CD14-positive monocyte (primary cell): ENCODE results near the gene PITHD1. TPM values are rescaled to one million over a fixed set of nuclear protein-coding genes. Genes with fewer than 3 reads are reported as not detected.
"Not testable (repeated sequence)": the region's sequence is repeated elsewhere in the genome, so short reads cannot be mapped to it uniquely, and the experiment has no call there.

ENCODE experiments used
- DNase-seq, 3 donors: peaks; one replicate each; pipeline ENCODE4 v3.0.0-alpha.2; 2011 to 2022
- H2AFZ ChIP-seq: 2 replicates; pipeline ENCODE4 v1.6.0; 2012; ENCODE audit warnings: mild to moderate bottlenecking, low read depth, low read length, inconsistent platforms; ENCODE audit not compliant: insufficient read depth, poor library complexity, severe bottlenecking
- H3K27ac ChIP-seq, 2 donors: 1 replicate in 1 of 2; 2 replicates in 1 of 2; pipeline ENCODE4 v1.5.1; 2012 to 2013; ENCODE audit warnings: low read length in 2 of 2, control low read depth in 1 of 2, inconsistent platforms in 1 of 2, low read depth in 1 of 2, mild to moderate bottlenecking in 1 of 2
- H3K27me3 ChIP-seq, 2 donors: one replicate each; pipeline versions ENCODE4 v1.6.0 to v1.6.1; 2011 to 2013; ENCODE audit warnings: low read length in 2 of 2; ENCODE audit not compliant: control insufficient read depth in 2 of 2, insufficient read depth in 2 of 2
- H3K36me3 ChIP-seq, 2 donors: replicated peaks in 1 of 2; 1 replicate in 1 of 2; 2 replicates in 1 of 2; pipeline versions ENCODE4 v1.5.1 to v1.6.1; 2012 to 2013; ENCODE audit warnings: low read length in 2 of 2, control low read depth in 1 of 2, inconsistent platforms in 1 of 2, mild to moderate bottlenecking in 1 of 2; ENCODE audit not compliant: insufficient read depth in 2 of 2, control insufficient read depth in 1 of 2
- H3K4me1 ChIP-seq, 2 donors: 1 replicate in 1 of 2; 2 replicates in 1 of 2; pipeline versions ENCODE4 v1.5.1 to v1.6.1; 2012 to 2013; ENCODE audit warnings: low read length in 2 of 2, control low read depth in 1 of 2, inconsistent platforms in 1 of 2, mild to moderate bottlenecking in 1 of 2, moderate library complexity in 1 of 2; ENCODE audit not compliant: insufficient read depth in 2 of 2, control insufficient read depth in 1 of 2
- H3K4me2 ChIP-seq: replicated peaks from 2 replicates; pipeline ENCODE3; 2012; ENCODE audit warnings: low read length, moderate library complexity, mild to moderate bottlenecking; ENCODE audit not compliant: poor library complexity, severe bottlenecking; ENCODE audit errors: extremely low read depth
- H3K4me3 ChIP-seq, 3 experiments: fragments of 200-600 bp in 1 of 3; sonication (generic) in 1 of 3; replicated peaks in 1 of 3; 1 replicate in 2 of 3; 2 replicates in 1 of 3; pipeline ENCODE4 v1.5.1; 2011 to 2013; ENCODE audit warnings: low read length in 3 of 3, mild to moderate bottlenecking in 3 of 3, control low read depth in 2 of 3, low read depth in 2 of 3, inconsistent platforms in 1 of 3, moderate library complexity in 1 of 3
- H3K79me2 ChIP-seq: 2 replicates; pipeline ENCODE4 v1.6.0; 2012; ENCODE audit warnings: mild to moderate bottlenecking, control low read depth, inconsistent platforms, low read length, moderate library complexity; ENCODE audit not compliant: insufficient read depth
- H3K9ac ChIP-seq: 2 replicates; pipeline ENCODE4 v1.6.0; 2017; ENCODE audit warnings: low read length, mild to moderate bottlenecking; ENCODE audit not compliant: insufficient read depth, poor library complexity, severe bottlenecking
- H3K9me3 ChIP-seq, 2 donors: replicated peaks in 1 of 2; 1 replicate in 1 of 2; 2 replicates in 1 of 2; pipeline versions ENCODE4 v1.5.1 to v1.6.1; 2012 to 2013; ENCODE audit warnings: low read length in 2 of 2, control low read depth in 1 of 2; ENCODE audit not compliant: control insufficient read depth in 1 of 2, insufficient read depth in 1 of 2
- H4K20me1 ChIP-seq: 2 replicates; pipeline ENCODE4 v1.6.0; 2012; ENCODE audit warnings: mild to moderate bottlenecking, low read length, control low read depth, moderate library complexity; ENCODE audit not compliant: insufficient read depth
- H3K27ac Mint-ChIP-seq, 7 donors: one replicate each; pipeline ENCODE4 v1.8.0; 2020; ENCODE audit warnings: mild to moderate bottlenecking in 7 of 7, mixed read lengths in 7 of 7, moderate library complexity in 6 of 7, inconsistent platforms in 2 of 7
- H3K27me3 Mint-ChIP-seq, 3 donors: one replicate each; pipeline ENCODE4 v1.8.0; 2021 to 2022; ENCODE audit warnings: low read depth in 3 of 3, mild to moderate bottlenecking in 3 of 3, mixed read lengths in 3 of 3, moderate library complexity in 3 of 3, inconsistent platforms in 1 of 3
- H3K36me3 Mint-ChIP-seq, 2 donors: one replicate each; pipeline ENCODE4 v1.8.0; 2020; ENCODE audit warnings: mixed read lengths in 2 of 2, inconsistent platforms in 1 of 2, mild to moderate bottlenecking in 1 of 2
- H3K4me1 Mint-ChIP-seq: one replicate; pipeline ENCODE4 v1.8.0; 2020; ENCODE audit warnings: mild to moderate bottlenecking, mixed read lengths
- H3K4me3 Mint-ChIP-seq, 2 donors: one replicate each; pipeline ENCODE4 v1.8.0; 2020; ENCODE audit warnings: mild to moderate bottlenecking in 2 of 2, mixed read lengths in 2 of 2, moderate library complexity in 1 of 2
- H3K9me3 Mint-ChIP-seq, 7 donors: one replicate each; pipeline ENCODE4 v1.8.0; 2020 to 2022; ENCODE audit warnings: mixed read lengths in 7 of 7, mild to moderate bottlenecking in 6 of 7, moderate library complexity in 6 of 7, inconsistent platforms in 2 of 7
- CTCF ChIP-seq: fragments of 200-600 bp; IDR thresholded peaks from one replicate; pipeline ENCODE4 v1.8.0; 2022; ENCODE audit warnings: antibody characterized with exemption, mild to moderate bottlenecking
- WGBS: methylation state at CpG from one replicate; pipeline ENCODE4 v1.1.5; 2013; ENCODE audit warnings: missing lambda C conversion rate; ENCODE audit not compliant: insufficient coverage; 5-methylcytosine and 5-hydroxymethylcytosine counted together
- intact Hi-C, 2 donors: fragments of 100-400 bp; cut with micrococcal nuclease; formaldehyde crosslinking; loops; one replicate each; pipeline versions ENCODE4 v1.15.0 to v1.15.1; 2023
- polyA plus RNA-seq, 3 donors: library from polyadenylated mRNA; depleted of rRNA in 1 of 3; unstranded in 2 of 3; stranded (reverse) in 1 of 3; fragments of 300-500 nt in 2 of 3; fragments of >200 nt in 1 of 3; fragmentation: Illumina TruSeq in 2 of 3; gene quantifications; 1 replicate in 2 of 3; 2 replicates in 1 of 3; pipeline ENCODE4 v1.2.3, GENCODE V29; 2012 to 2021

The PITHD1 gene
- polyA plus RNA-seq, 3 donors = 20.8 to 40.8 (median 29.9) TPM

- no peaks in the 10 kb centered on the region for H3K27me3 ChIP-seq
- H4K20me1 ChIP-seq = peaks cover 19% of the 10 kb centered on the region
- H3K9ac ChIP-seq = no peak overlapping the region
- Mint-ChIP-seq H3K9me3 (peaks cover 0 to 3% (median 0%) of the 10 kb centered on the region in 7 donors), H3K4me1 (peaks cover 24% of the 10 kb centered on the region), H3K4me3 (no peak overlapping the region), H3K27ac (peak overlapping the region in 3 of 7 donors; percentile 32 to 61 (median 33)), H3K36me3 (peaks cover 26 to 55% of the 10 kb centered on the region in 2 donors), H3K27me3 (no peaks in the 10 kb centered on the region)
- H3K79me2 ChIP-seq = peaks cover 31% of the 10 kb centered on the region
- no peaks in the 10 kb centered on the region for H3K9me3 ChIP-seq
- 47% methylated on average over 7 of the region's 16 CpGs for WGBS
- peaks cover 33 to 61% of the 10 kb centered on the region in 2 donors for H3K36me3 ChIP-seq
- H3K4me2 ChIP-seq = no peak overlapping the region
- intact Hi-C loops = no loop called here
- H3K27ac ChIP-seq = no peak overlapping the region
- no peak for TF ChIP-seq CTCF
- H2AFZ ChIP-seq = no peak overlapping the region
- H3K4me3 ChIP-seq = no peak overlapping the region
- DNase-seq = peak in 1 of 3 donors; percentile 14
- H3K4me1 ChIP-seq = peaks cover 22 to 34% of the 10 kb centered on the region in 2 donors
Measured at GRCh38 chr1:23793018-23793781, 15.0 kb downstream of the PITHD1 start.

GRCh38 chr1:23793861-23794731 is 15.9 kb downstream of the PITHD1 start:
- 89% methylated on average over 13 of the region's 21 CpGs for WGBS
- Histone ChIP-seq H4K20me1 (peaks cover 19% of the 10 kb centered on the region), H3K79me2 (peaks cover 31% of the 10 kb centered on the region), H3K27ac (no peak overlapping the region), H3K36me3 (peaks cover 33 to 54% of the 10 kb centered on the region in 2 donors), H3K9ac (no peak overlapping the region), H3K4me3 (no peak overlapping the region), H3K4me1 (peaks cover 27 to 38% of the 10 kb centered on the region in 2 donors), H3K9me3 (no peaks in the 10 kb centered on the region), H2AFZ (no peak overlapping the region), H3K27me3 (no peaks in the 10 kb centered on the region), H3K4me2 (no peak overlapping the region)
- H3K36me3 Mint-ChIP-seq = peaks cover 26 to 54% of the 10 kb centered on the region in 2 donors
- no peak for TF ChIP-seq CTCF
- DNase-seq = peak in 1 of 3 donors; percentile 2
- H3K27ac Mint-ChIP-seq = peak overlapping the region in 2 of 7 donors; percentile 58 to 80
- intact Hi-C loops = no loop called here
- peaks cover 29% of the 10 kb centered on the region for H3K4me1 Mint-ChIP-seq
- no peaks in the 10 kb centered on the region for H3K27me3 Mint-ChIP-seq
- H3K9me3 Mint-ChIP-seq = peaks cover 0 to 3% (median 0%) of the 10 kb centered on the region in 7 donors
- no peak overlapping the region for H3K4me3 Mint-ChIP-seq

GRCh38 chr1:23794732-23795182 is 16.5 kb downstream of the PITHD1 start:
- H3K9ac ChIP-seq, H3K27me3 Mint-ChIP-seq, H2AFZ ChIP-seq, H3K9me3 Mint-ChIP-seq, intact Hi-C loops, DNase-seq, H3K9me3 ChIP-seq, H3K27me3 ChIP-seq, H3K27ac ChIP-seq, H3K4me2 ChIP-seq, H3K4me3 ChIP-seq, H3K4me3 Mint-ChIP-seq: not testable (repeated sequence)
- Mint-ChIP-seq H3K27ac (peak overlapping the region in 1 of 7 donors; percentile 52), H3K4me1 (peaks cover 35% of the 10 kb centered on the region), H3K36me3 (peaks cover 26 to 54% of the 10 kb centered on the region in 2 donors)
- Histone ChIP-seq H3K79me2 (peaks cover 34% of the 10 kb centered on the region), H3K36me3 (peaks cover 33 to 54% of the 10 kb centered on the region in 2 donors), H4K20me1 (peaks cover 19% of the 10 kb centered on the region), H3K4me1 (peaks cover 34 to 45% of the 10 kb centered on the region in 2 donors)
- 69% methylated on average over 4 of the region's 9 CpGs for WGBS
